ENCODE measurements around the gene JCAD. TPM values are rescaled to one million over a fixed set of nuclear protein-coding genes. Genes with fewer than 3 reads are reported as not detected.

Gene JCAD
- total and polyA plus RNA-seq, 2 of the 8 experiments (the other 6 are each of a cell fraction or from before 2014, with no cell fraction given): 0.56 to 5.2 TPM

GRCh38 chr10:30026080-30026479, 33.3 kb downstream of the JCAD start:
- Histone ChIP-seq H3K14ac (ENCODE audit: insufficient read length) (no peak overlapping the region), H3K56ac (replicated peaks; ENCODE audit: insufficient read length, low read depth, low read length) (no peak overlapping the region), H2BK120ac (replicated peaks; ENCODE audit: low read depth, low read length) (no peak overlapping the region), H4K5ac (ENCODE audit: insufficient read length, low read depth, low read length) (no peak overlapping the region), H3K36me3 (ENCODE audit: control insufficient read depth in 2 of 4, insufficient read depth in 4 of 4, low read length in 3 of 4) (no peaks in the 10 kb centered on the region), H3K4me1 (replicated peaks in 1 of 4; ENCODE audit: control insufficient read depth in 3 of 4, insufficient read depth in 4 of 4, low read length in 3 of 4) (peaks cover 0 to 5% (median 2%) of the 10 kb centered on the region in 4 experiments; a peak in 3 of 7 replicates), H2BK20ac (ENCODE audit: low read length) (no peak overlapping the region), H2AFZ (ENCODE audit: low read length) (no peak overlapping the region), H4K8ac (ENCODE audit: extremely low read depth, insufficient read depth, low read length) (no peak overlapping the region), H3K4ac (replicated peaks; ENCODE audit: insufficient read length, low read depth, low read length) (no peak overlapping the region), H3K27me3 (replicated peaks in 1 of 4; ENCODE audit: control insufficient read depth in 3 of 4, extremely low read depth in 1 of 4, insufficient read depth in 3 of 4, low read length in 3 of 4) (no peaks in the 10 kb centered on the region; a peak in 2 of 7 replicates), H2BK15ac (ENCODE audit: low read length) (no peak overlapping the region), H3K27ac (ENCODE audit: low read depth, low read length) (no peak overlapping the region), H3K4me3 (ENCODE audit: extremely low read depth in 1 of 4, insufficient read depth in 2 of 4, low read depth in 3 of 4, low read length in 4 of 4) (no peak overlapping the region), H3K23ac (ENCODE audit: insufficient read length) (no peak overlapping the region), H3K79me1 (ENCODE audit: low read depth, low read length) (no peaks in the 10 kb centered on the region), H3K79me2 (ENCODE audit: control insufficient read depth in 1 of 2, insufficient read depth in 2 of 2, low read length in 2 of 2) (no peaks in the 10 kb centered on the region), H4K20me1 (replicated peaks in 1 of 2; ENCODE audit: control insufficient read depth in 1 of 2, insufficient read depth in 2 of 2, low read length in 2 of 2) (no peaks in the 10 kb centered on the region), H4K91ac (replicated peaks; ENCODE audit: insufficient read length, low read length) (no peak overlapping the region), H2BK5ac (ENCODE audit: low read depth, low read length) (no peak overlapping the region), H3K18ac (ENCODE audit: extremely low read depth, low read length) (no peak overlapping the region), H3K23me2 (ENCODE audit: low read depth, low read length) (no peaks in the 10 kb centered on the region), H3K4me2 (ENCODE audit: insufficient read depth in 1 of 2, low read depth in 2 of 2, low read length in 2 of 2) (no peak overlapping the region), H2AK5ac (ENCODE audit: low read depth, low read length) (no peak overlapping the region), H3K9me3 (ENCODE audit: insufficient read depth in 2 of 2, low read depth in 1 of 2, low read length in 1 of 2) (no peaks in the 10 kb centered on the region), H2BK12ac (ENCODE audit: low read depth, low read length) (no peak overlapping the region), H3K9ac (replicated peaks in 1 of 4; ENCODE audit: extremely low read depth in 1 of 4, low read depth in 3 of 4, low read length in 3 of 4) (no peak overlapping the region)
- no peak for DNase-seq (ENCODE audit: low read depth in 1 of 2, low spot score in 2 of 2)
- POLR2A ChIA-PET (ENCODE audit: partially characterized antibody): no interaction called here
- CTCF ChIA-PET (ENCODE audit: partially characterized antibody): interaction anchor here (1.2 to 7.1 kb wide), 5 partner anchors 8 to 26 kb away, joined by 4 to 38 read pairs (median 8); no protein-coding TSS in a partner anchor
- 76% methylated on average over 10 of the region's 10 CpGs; no CpG with 5 or more reads in 1 of the 2 experiments for WGBS, 2 experiments (ENCODE audit: extremely low coverage in 1 of 2, insufficient coverage in 1 of 2, insufficient read length in 1 of 2, insufficient replicate concordance in 2 of 2, low coverage in 1 of 2, low lambda C conversion rate in 2 of 2, missing lambda C conversion rate in 1 of 2)
- no peak for FAIRE-seq
- TF ChIP-seq BRCA1 (IDR thresholded peaks at IDR 0.05; ENCODE audit: low read depth, low read length): no peak
- no peak for TF ChIP-seq MAX (IDR thresholded peaks at IDR 0.05)
- TF ChIP-seq BACH1 (IDR thresholded peaks at IDR 0.05; ENCODE audit: low read length): no peak
- no peak for TF ChIP-seq TAF7 (optimal IDR thresholded peaks at IDR 0.05; ENCODE audit: borderline replicate concordance, low read depth, low read length)
- TF ChIP-seq JUND (IDR thresholded peaks at IDR 0.05; ENCODE audit: low read length): no peak
- no peak for TF ChIP-seq POLR2AphosphoS5 (IDR thresholded peaks at IDR 0.05; ENCODE audit: low read depth, low read length)
- no peak for TF ChIP-seq PHF8 (conservative IDR thresholded peaks at IDR 0.05; ENCODE audit: low read depth, low read length)
- no peak for TF ChIP-seq CREB1 (IDR thresholded peaks at IDR 0.05)
- TF ChIP-seq KDM1A (IDR thresholded peaks at IDR 0.05; ENCODE audit: borderline replicate concordance, low read length): no peak
- TF ChIP-seq NRF1 (IDR thresholded peaks at IDR 0.05; ENCODE audit: low read depth, low read length): no peak
- no peak for TF ChIP-seq JUN (IDR thresholded peaks at IDR 0.05; ENCODE audit: low read depth, low read length)
- no peak for TF ChIP-seq TBP (IDR thresholded peaks at IDR 0.05; ENCODE audit: low read depth, low read length)
- TF ChIP-seq ZNF274 (IDR thresholded peaks at IDR 0.05; ENCODE audit: borderline replicate concordance, extremely low read depth, low read length): no peak
- no peak for TF ChIP-seq SP2 (IDR thresholded peaks at IDR 0.05; ENCODE audit: low read length)
- no peak for TF ChIP-seq POLR2A (IDR thresholded peaks at IDR 0.05; ENCODE audit: control extremely low read depth in 1 of 2, low read depth in 2 of 2, low read length in 2 of 2)
- no peak for TF ChIP-seq POU5F1 (IDR thresholded peaks at IDR 0.05; ENCODE audit: low read depth, low read length)
